Chondrocyte (in vitro differentiated cells): Measurements from ENCODE around the gene GMEB1. TPM values are rescaled to one million over a fixed set of nuclear protein-coding genes. Genes with fewer than 3 reads are reported as not detected.
"Not testable (repeated sequence)": the region's sequence is repeated elsewhere in the genome, so short reads cannot be mapped to it uniquely, and the experiment has no call there.

ENCODE experiments used
- DNase-seq: peaks from one replicate; pipeline ENCODE4 v3.0.0; 2021; ENCODE audit warnings: mixed read lengths, low spot score
- H3K27ac Mint-ChIP-seq: one replicate; pipeline ENCODE4 v1.8.0; 2021; ENCODE audit warnings: mild to moderate bottlenecking, moderate library complexity, mixed read lengths; ENCODE audit not compliant: unreplicated experiment
- H3K27me3 Mint-ChIP-seq: 2 replicates; pipeline ENCODE4 v1.8.0; 2021; ENCODE audit warnings: low read depth, mixed read lengths
- H3K36me3 Mint-ChIP-seq: 2 replicates; pipeline ENCODE4 v1.8.0; 2021; ENCODE audit warnings: low read depth, mixed read lengths
- H3K4me1 Mint-ChIP-seq: 2 replicates; pipeline ENCODE4 v1.8.0; 2021; ENCODE audit warnings: low read depth, mild to moderate bottlenecking, mixed read lengths
- H3K4me3 Mint-ChIP-seq: one replicate; pipeline ENCODE4 v1.8.0; 2021; ENCODE audit warnings: mild to moderate bottlenecking, moderate library complexity, mixed read lengths; ENCODE audit not compliant: unreplicated experiment
- H3K9me3 Mint-ChIP-seq: 2 replicates; pipeline ENCODE4 v1.8.0; 2021; ENCODE audit warnings: low read depth, mixed read lengths
- total RNA-seq: library from RNA; stranded (reverse); gene quantifications from 3 replicates; pipeline ENCODE4 v1.2.1, GENCODE V29; 2021
- TF ChIP-seq, protein P1 (sequence below): fragments of 200-600 bp; sonication (generic); IDR thresholded peaks from 2 replicates; pipeline ENCODE4 v1.5.0; 2021; ENCODE audit warnings: antibody characterized with exemption, mild to moderate bottlenecking, moderate library complexity

Gene GMEB1
- total RNA-seq, 1 donor from 2014 or later: 12.4 TPM

- Mint-ChIP-seq H3K4me1 (peaks cover 33% of the 10 kb centered on the region), H3K9me3 (no peaks in the 10 kb centered on the region), H3K27ac (peak overlapping the region; percentile 99), H3K36me3 (no peaks in the 10 kb centered on the region), H3K4me3 (peak overlapping the region; percentile 82), H3K27me3 (no peaks in the 10 kb centered on the region)
- DNase-seq: peak; percentile 95
- TF ChIP-seq, protein P1, sequence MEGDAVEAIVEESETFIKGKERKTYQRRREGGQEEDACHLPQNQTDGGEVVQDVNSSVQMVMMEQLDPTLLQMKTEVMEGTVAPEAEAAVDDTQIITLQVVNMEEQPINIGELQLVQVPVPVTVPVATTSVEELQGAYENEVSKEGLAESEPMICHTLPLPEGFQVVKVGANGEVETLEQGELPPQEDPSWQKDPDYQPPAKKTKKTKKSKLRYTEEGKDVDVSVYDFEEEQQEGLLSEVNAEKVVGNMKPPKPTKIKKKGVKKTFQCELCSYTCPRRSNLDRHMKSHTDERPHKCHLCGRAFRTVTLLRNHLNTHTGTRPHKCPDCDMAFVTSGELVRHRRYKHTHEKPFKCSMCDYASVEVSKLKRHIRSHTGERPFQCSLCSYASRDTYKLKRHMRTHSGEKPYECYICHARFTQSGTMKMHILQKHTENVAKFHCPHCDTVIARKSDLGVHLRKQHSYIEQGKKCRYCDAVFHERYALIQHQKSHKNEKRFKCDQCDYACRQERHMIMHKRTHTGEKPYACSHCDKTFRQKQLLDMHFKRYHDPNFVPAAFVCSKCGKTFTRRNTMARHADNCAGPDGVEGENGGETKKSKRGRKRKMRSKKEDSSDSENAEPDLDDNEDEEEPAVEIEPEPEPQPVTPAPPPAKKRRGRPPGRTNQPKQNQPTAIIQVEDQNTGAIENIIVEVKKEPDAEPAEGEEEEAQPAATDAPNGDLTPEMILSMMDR: no peak
Observed at GRCh38 chr1:28648008-28648473, 20.5 kb upstream of the GMEB1 start.

DNA sequence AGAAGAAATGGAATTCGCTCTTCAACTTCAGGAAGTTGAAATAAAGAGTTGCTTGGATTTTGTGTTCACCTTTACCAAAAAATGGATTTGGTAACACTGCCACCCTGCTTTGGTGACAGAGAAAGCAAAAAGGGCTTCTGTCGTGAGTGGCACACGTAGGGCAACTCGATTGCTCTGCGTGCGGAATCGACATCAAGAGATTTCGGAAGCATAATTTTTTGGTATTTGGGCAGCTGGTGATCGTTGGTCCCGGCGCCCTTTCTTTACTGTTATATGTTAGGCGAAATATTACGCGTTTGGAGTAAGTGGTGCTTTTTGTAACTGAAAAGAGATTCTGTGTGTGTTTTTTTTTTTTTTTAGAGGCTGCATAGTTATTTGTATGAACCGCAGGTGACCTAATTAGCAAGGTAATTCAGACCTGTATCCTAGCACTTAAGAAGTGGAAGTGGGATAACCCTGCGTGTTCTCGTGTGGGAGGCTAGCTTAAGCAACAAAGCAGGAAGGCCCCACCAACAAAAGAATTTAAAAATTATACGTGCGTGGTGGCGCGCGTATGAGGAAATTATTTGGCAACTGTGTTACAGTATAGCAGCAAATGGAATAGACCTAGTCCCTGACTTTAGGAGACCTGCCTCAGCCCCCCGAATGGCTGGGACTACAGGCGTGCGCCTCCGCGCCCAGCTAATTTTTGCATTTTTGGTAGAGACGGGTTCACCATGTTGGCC, 19.9 kb upstream of the GMEB1 start, which contains the start of gene RNU11:
RNU11 (plus strand) TSS at position 127 of the 725 bp plus-strand sequence.
- Mint-ChIP-seq H3K9me3 (no peaks in the 10 kb centered on the region), H3K4me3 (peak within 1 kb of the TSS; percentile 82), H3K4me1 (peaks cover 27% of the 10 kb centered on the region), H3K27me3 (no peaks in the 10 kb centered on the region), H3K27ac (peak within 1 kb of the TSS; percentile 99), H3K36me3 (no peaks in the 10 kb centered on the region)
- no peak for DNase-seq
- TF ChIP-seq, protein P1: no peak

- H3K27me3 Mint-ChIP-seq, DNase-seq, H3K4me3 Mint-ChIP-seq, H3K9me3 Mint-ChIP-seq, H3K27ac Mint-ChIP-seq, H3K36me3 Mint-ChIP-seq: not testable (repeated sequence)
- H3K4me1 Mint-ChIP-seq: peaks cover 11% of the 10 kb centered on the region
Observed at GRCh38 chr1:28653063-28653462, 15.5 kb upstream of the GMEB1 start.

GRCh38 chr1:28653870-28654269, 14.7 kb upstream of the GMEB1 start:
- not testable (repeated sequence) for H3K27ac Mint-ChIP-seq, H3K4me3 Mint-ChIP-seq, H3K36me3 Mint-ChIP-seq, H3K4me1 Mint-ChIP-seq, DNase-seq, H3K9me3 Mint-ChIP-seq, H3K27me3 Mint-ChIP-seq
- TF ChIP-seq, protein P1: peak; percentile 66

DNA sequence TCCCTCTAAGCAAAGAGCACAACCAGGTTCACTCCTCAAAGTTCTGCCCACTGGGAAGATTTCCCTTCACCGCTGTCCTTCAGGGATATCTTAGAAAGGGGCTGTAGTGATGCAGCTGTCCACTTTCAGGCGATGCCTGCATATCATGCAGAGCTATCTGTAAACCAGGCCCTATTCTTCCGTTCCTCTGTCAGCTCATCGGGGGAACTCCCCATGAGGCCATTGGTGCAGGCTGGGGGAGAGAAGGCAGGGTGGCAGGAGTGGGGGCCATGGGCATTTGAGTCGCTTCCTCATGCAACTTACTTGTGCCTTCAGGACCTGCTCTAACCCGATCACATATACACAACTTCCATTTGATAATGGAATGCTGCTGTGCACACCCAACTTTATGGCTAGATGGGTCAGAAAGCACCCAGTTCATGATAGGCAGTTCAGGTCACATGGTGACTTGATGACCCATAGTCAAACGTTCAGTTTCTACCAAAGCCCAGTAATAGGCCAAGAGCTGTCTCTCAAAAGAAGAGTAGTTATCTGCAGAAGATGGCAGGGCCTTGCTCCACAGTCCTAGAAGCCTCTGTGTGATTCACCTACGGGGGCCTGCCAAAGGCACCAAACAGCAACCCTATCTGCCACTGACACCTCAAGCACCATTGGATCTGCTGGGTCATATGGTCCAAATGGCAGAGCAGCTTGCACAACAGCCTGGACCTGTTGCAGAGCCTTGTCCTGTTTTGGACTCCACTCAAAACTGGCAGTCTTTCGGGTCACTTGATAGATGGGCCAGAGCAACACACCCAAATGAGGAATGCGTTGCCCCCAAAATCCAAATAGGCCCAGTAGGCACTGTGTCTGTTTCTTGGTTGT, 12.9 kb upstream of the GMEB1 start:
- not testable (repeated sequence) for H3K4me3 Mint-ChIP-seq, H3K36me3 Mint-ChIP-seq, H3K27me3 Mint-ChIP-seq, H3K9me3 Mint-ChIP-seq, H3K4me1 Mint-ChIP-seq, H3K27ac Mint-ChIP-seq, DNase-seq

DNA sequence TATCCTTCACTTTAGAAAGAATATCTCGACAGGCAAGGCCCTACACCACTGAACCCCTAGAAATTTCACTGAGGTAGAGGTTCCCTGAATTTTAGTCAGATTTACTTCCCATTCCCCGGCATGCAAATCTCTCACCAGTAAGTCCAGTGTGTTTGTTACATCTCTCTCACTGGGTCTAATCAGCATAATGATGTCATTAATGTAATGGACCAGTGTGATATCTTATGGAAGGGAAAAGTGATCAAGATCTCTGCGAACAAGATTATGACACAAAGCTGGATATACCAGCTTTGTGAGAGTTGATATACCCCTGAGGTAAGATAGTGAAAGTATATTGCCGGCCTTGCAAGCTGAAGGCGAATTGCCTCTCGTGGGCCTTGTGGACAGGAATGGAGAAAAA, 12.2 kb upstream of the GMEB1 start:
- no peak for DNase-seq
- H3K4me3 Mint-ChIP-seq: no peak overlapping the region
- no peaks in the 10 kb centered on the region for H3K27me3 Mint-ChIP-seq
- no peak overlapping the region for H3K27ac Mint-ChIP-seq
- TF ChIP-seq, protein P1: no peak
- no peaks in the 10 kb centered on the region for H3K9me3 Mint-ChIP-seq
- no peaks in the 10 kb centered on the region for H3K36me3 Mint-ChIP-seq
- no peaks in the 10 kb centered on the region for H3K4me1 Mint-ChIP-seq
